Thymus (tissue), 11 donors: ENCODE measurements around the gene NUMA1. TPM values are rescaled to one million over a fixed set of nuclear protein-coding genes. Genes with fewer than 3 reads are reported as not detected.

ENCODE experiments used
- DNase-seq, 9 donors: peaks; one replicate each; pipeline ENCODE4 v3.0.0-alpha.2; 2013; ENCODE audit warnings: low spot score in 9 of 9, low read depth in 6 of 9, missing footprints in 1 of 9
- H3K27ac ChIP-seq, 2 donors: one replicate each; pipeline ENCODE4 v1.5.1; 2013; ENCODE audit warnings: control low read depth in 1 of 2, low read depth in 1 of 2, low read length in 1 of 2, mild to moderate bottlenecking in 1 of 2, moderate library complexity in 1 of 2
- H3K27me3 ChIP-seq, 2 donors: one replicate each; pipeline ENCODE4 v1.5.1; 2013; ENCODE audit warnings: low read length in 1 of 2; ENCODE audit not compliant: control insufficient read depth in 2 of 2, insufficient read depth in 1 of 2
- H3K36me3 ChIP-seq, 2 donors: one replicate each; pipeline ENCODE4 v1.5.1; 2013; ENCODE audit warnings: low read length in 1 of 2, mild to moderate bottlenecking in 1 of 2, moderate library complexity in 1 of 2; ENCODE audit not compliant: control insufficient read depth in 2 of 2, insufficient read depth in 2 of 2
- H3K4me1 ChIP-seq, 2 donors: one replicate each; pipeline ENCODE4 v1.5.1; 2013; ENCODE audit warnings: low read length in 2 of 2; ENCODE audit not compliant: control insufficient read depth in 2 of 2, insufficient read depth in 2 of 2
- H3K4me3 ChIP-seq, 2 donors: one replicate each; pipeline ENCODE4 v1.5.1; 2013; ENCODE audit warnings: low read length in 2 of 2, control low read depth in 1 of 2, mild to moderate bottlenecking in 1 of 2
- H3K9me3 ChIP-seq, 2 donors: one replicate each; pipeline ENCODE4 v1.5.1; 2013; ENCODE audit warnings: low read length in 1 of 2, mild to moderate bottlenecking in 1 of 2; ENCODE audit not compliant: control insufficient read depth in 2 of 2, insufficient read depth in 1 of 2
- WGBS: extraction: QIAGEN DNeasy Blood & Tissue Kit; methylation state at CpG from one replicate; pipeline ENCODE4 v1.1.7; 2013; 5-methylcytosine and 5-hydroxymethylcytosine counted together
- polyA plus RNA-seq: library from polyadenylated mRNA; stranded (reverse); fragments of 200-250 nt; gene quantifications from one replicate; pipeline ENCODE4 v1.2.3, GENCODE V29; 2013
- total RNA-seq: library from RNA; stranded (reverse); fragments of 120-200 nt; gene quantifications from one replicate; pipeline ENCODE4 v1.2.4, GENCODE V29; 2013
- donor health status: healthy.

The NUMA1 gene
- total and polyA plus RNA-seq, 2 donors, result 76.4 to 210 TPM

DNA sequence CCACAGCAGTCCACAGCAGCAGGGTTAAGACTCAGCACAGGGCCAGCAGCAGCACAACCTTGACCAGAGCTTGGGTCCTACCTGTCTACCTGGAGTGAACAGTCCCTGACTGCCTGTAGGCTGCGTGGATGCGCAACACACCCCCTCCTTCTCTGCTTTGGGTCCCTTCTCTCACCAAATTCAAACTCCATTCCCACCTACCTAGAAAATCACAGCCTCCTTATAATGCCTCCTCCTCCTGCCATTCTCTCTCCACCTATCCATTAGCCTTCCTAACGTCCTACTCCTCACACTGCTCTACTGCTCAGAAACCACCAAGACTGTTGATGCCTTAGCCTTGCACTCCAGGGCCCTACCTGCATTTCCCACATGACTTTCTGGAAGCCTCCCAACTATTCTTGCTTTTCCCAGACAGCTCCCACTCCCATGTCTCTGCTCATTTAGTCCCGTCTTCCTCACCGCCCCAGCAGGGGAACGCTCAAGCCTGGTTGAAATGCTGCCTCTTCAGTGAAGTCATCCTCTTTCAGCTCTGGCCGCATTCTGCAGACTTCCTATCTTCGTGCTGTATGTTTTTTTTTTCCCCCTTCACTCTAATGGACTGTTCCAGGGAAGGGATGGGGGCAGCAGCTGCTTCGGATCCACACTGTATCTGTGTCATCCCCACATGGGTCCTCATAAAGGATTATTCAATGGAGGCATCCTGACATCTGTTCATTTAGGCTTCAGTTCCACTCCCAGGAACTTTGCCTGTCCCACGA lies 78.3 kb downstream of the NUMA1 start:
- Histone ChIP-seq H3K27me3 (no peaks in the 10 kb centered on the region), H3K27ac (no peak overlapping the region), H3K9me3 (no peaks in the 10 kb centered on the region), H3K4me1 (peaks cover 0 to 18% of the 10 kb centered on the region in 2 donors), H3K4me3 (no peak overlapping the region), H3K36me3 (peaks cover 64 to 66% of the 10 kb centered on the region in 2 donors)
- DNase-seq, result no peak
- WGBS, result 88% methylated on average over 10 of the region's 10 CpGs

GRCh38 chr11:72001285-72001684 lies 79.1 kb downstream of the NUMA1 start:
- Histone ChIP-seq H3K27ac (no peak overlapping the region), H3K4me1 (peaks cover 0 to 18% of the 10 kb centered on the region in 2 donors), H3K4me3 (no peak overlapping the region), H3K27me3 (no peaks in the 10 kb centered on the region), H3K36me3 (peaks cover 57 to 59% of the 10 kb centered on the region in 2 donors), H3K9me3 (no peaks in the 10 kb centered on the region)
- DNase-seq, result no peak
- 97% methylated on average over 11 of the region's 11 CpGs for WGBS

- H3K9me3 ChIP-seq, result no peaks in the 10 kb centered on the region
- 95% methylated on average over 10 of the region's 10 CpGs for WGBS
- H3K4me1 ChIP-seq, result peaks cover 0 to 18% of the 10 kb centered on the region in 2 donors
- peaks cover 48 to 50% of the 10 kb centered on the region in 2 donors for H3K36me3 ChIP-seq
- DNase-seq, result no peak
- H3K27me3 ChIP-seq, result no peaks in the 10 kb centered on the region
- H3K4me3 ChIP-seq, result no peak overlapping the region
- H3K27ac ChIP-seq, result peak overlapping the region in 1 of 2 donors; percentile 38
These were observed 80.0 kb downstream of the NUMA1 start for GRCh38 chr11:72000202-72000867.

DNA sequence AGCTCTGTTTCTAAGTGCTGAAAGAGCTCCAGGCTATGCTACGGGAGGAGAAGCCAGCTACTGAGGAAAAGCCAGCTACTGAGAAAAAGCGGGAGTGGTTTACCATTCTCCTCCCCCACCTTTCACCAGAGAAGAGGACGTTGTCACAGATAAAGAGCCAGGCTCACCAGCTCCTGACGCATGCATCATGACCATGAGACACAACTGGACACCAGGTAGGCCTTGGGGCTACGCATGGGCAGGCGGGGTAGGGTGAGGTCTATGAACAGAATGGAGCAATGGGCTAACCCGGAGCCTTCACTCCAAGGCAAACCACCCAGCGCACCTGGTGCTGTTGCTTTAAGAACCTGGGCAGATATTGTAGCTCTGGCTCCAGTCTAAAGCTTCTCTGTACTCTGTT lies 80.5 kb downstream of the NUMA1 start:
- Histone ChIP-seq H3K9me3 (no peaks in the 10 kb centered on the region), H3K4me1 (peaks cover 0 to 18% of the 10 kb centered on the region in 2 donors), H3K4me3 (no peak overlapping the region), H3K36me3 (peaks cover 42 to 44% of the 10 kb centered on the region in 2 donors), H3K27ac (peak overlapping the region; percentile 36 to 38), H3K27me3 (no peaks in the 10 kb centered on the region)
- 93% methylated on average over 8 of the region's 8 CpGs for WGBS
- DNase-seq, result no peak

DNA sequence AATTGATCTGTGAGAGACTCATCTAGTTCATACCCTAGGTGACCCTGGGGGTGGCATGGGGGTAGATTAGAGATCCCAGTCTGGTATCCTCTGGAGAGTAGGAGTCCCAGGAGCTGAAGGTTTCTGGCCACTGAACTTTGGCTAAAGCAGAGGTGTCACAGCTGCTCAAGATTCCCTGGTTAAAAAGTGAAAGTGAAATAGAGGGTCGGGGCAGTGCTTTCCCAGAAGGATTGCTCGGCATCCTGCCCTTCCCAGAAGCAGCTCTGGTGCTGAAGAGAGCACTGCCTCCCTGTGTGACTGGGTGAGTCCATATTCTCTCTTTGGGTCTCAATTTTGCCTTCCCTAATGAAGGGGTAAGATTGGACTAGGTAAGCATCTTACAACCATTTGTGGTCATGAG lies 81.0 kb downstream of the NUMA1 start:
- Histone ChIP-seq H3K4me1 (peaks cover 0 to 18% of the 10 kb centered on the region in 2 donors), H3K9me3 (no peaks in the 10 kb centered on the region), H3K27me3 (no peaks in the 10 kb centered on the region), H3K27ac (peak overlapping the region in 1 of 2 donors; percentile 58), H3K4me3 (no peak overlapping the region), H3K36me3 (peaks cover 38 to 40% of the 10 kb centered on the region in 2 donors)
- WGBS, result 82% methylated on average over 2 of the region's 2 CpGs
- DNase-seq, result no peak

DNA sequence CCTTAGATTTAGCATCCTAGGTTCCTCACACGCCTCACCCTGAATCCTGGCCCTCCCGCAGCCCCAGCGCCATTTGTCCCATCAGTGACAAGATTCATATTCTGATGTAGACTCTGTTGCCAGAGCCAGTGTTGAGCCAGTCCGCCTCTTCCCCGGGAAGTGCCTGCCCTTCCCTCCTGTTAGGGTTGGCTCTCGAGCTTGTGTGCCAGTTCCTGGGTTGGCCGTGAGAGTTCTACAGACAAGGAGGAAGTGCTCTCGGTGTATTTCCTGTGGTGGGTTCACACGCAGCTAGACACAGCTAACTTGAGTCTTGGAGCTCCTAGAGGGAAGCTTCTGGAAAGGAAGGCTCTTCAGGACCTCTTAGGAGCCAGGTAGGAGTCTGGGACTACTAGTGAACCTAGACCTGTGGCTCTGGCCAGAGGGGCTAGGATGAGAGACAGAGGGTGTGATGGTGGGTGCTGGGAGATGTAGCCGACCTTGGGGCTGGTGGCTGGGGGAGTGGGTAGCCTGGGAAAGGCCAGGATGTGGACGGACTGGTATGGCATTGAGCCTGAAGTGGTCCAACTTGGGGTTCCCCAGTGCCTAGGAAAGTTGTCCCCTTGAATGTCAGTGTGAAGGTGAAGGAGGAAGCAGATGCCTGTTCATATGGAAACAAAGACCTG lies 81.6 kb downstream of the NUMA1 start, which contains the start of gene IL18BP:
Gene IL18BP, plus strand, starts transcription at position 261 of the 662 bp plus-strand sequence. CDS start 1,076 bp downstream, outside the sequence.
- Histone ChIP-seq H3K36me3 (peaks cover 32 to 34% of the 10 kb centered on the region in 2 donors), H3K9me3 (no peaks in the 10 kb centered on the region), H3K27ac (peak within 1 kb of the TSS in 1 of 2 donors; percentile 58), H3K27me3 (no peaks in the 10 kb centered on the region), H3K4me1 (peaks cover 0 to 18% of the 10 kb centered on the region in 2 donors), H3K4me3 (no peak within 1 kb of the TSS)
- 58% methylated on average over 11 of the region's 11 CpGs for WGBS
- DNase-seq, result peak in 5 of 9 donors; percentile 13 to 50 (median 18)

GRCh38 chr11:71998061-71998460 lies 82.3 kb downstream of the NUMA1 start:
- peaks cover 25 to 27% of the 10 kb centered on the region in 2 donors for H3K36me3 ChIP-seq
- no peaks in the 10 kb centered on the region for H3K27me3 ChIP-seq
- 94% methylated on average over 2 of the region's 2 CpGs for WGBS
- DNase-seq, result no peak
- H3K27ac ChIP-seq, result no peak overlapping the region
- no peaks in the 10 kb centered on the region for H3K9me3 ChIP-seq
- no peak overlapping the region for H3K4me3 ChIP-seq
- peaks cover 0 to 18% of the 10 kb centered on the region in 2 donors for H3K4me1 ChIP-seq

DNA sequence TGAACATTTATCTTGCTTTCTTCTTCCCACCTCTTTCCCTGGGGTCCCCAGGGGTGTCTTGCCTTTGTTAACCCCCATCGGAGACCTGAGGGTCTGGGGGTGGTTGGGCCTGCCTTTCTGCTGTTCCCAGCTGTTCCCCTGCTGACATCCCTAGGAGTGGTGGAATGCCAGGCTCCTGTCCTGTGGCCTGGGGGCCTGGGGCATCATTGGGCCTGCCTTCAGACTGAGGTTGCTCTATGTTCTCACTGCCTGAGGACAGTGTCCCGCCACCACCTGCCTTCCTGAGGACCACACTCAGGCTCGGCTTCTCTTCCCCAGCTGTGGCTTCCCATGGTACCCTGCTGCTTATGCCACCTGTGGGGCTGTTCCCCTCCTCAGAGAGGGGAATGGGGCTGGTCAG lies 82.7 kb downstream of the NUMA1 start:
- no peak for DNase-seq
- Histone ChIP-seq H3K27me3 (no peaks in the 10 kb centered on the region), H3K36me3 (peaks cover 20 to 22% of the 10 kb centered on the region in 2 donors), H3K27ac (no peak overlapping the region), H3K9me3 (no peaks in the 10 kb centered on the region), H3K4me3 (no peak overlapping the region), H3K4me1 (peaks cover 0 to 18% of the 10 kb centered on the region in 2 donors)
- 93% methylated on average over 3 of the region's 3 CpGs for WGBS
